Transverse colon (tissue), 4 donors: ENCODE measurements around the gene FTSJ3. TPM values are rescaled to one million over a fixed set of nuclear protein-coding genes. Genes with fewer than 3 reads are reported as not detected.
A peak's percentile ranks its signal among the peaks of the same experiment; 100 is the strongest.

Source experiments
- DNase-seq: peaks from one replicate; pipeline ENCODE4 v3.0.0-alpha.2; 2019
- H3K27ac ChIP-seq, 4 donors: fragments of 200-600 bp; sonication (generic); 2 replicates each; pipeline ENCODE4 v1.5.1; 2016 to 2018; ENCODE audit warnings: inconsistent platforms in 4 of 4
- H3K27me3 ChIP-seq: fragments of 200-600 bp; sonication (generic); 2 replicates; pipeline ENCODE4 v1.5.1; 2017; ENCODE audit warnings: inconsistent platforms
- H3K36me3 ChIP-seq, 4 donors: fragments of 200-600 bp; sonication (generic); 2 replicates each; pipeline ENCODE4 v1.5.1; 2017 to 2019; ENCODE audit warnings: inconsistent platforms in 4 of 4
- H3K4me1 ChIP-seq, 4 donors: fragments of 200-600 bp; sonication (generic); 2 replicates each; pipeline ENCODE4 v1.5.1; 2017 to 2020; ENCODE audit warnings: inconsistent platforms in 4 of 4
- H3K4me3 ChIP-seq, 4 donors: fragments of 200-600 bp; sonication (generic); 1 replicate in 1 of 4; 2 replicates in 3 of 4; pipeline versions ENCODE4 v1.5.1 to v1.6.1; 2017 to 2019; ENCODE audit warnings: inconsistent platforms in 4 of 4
- H3K9me3 ChIP-seq, 2 donors: fragments of 200-600 bp; sonication (generic); 2 replicates each; pipeline ENCODE4 v1.5.1; 2017 to 2019; ENCODE audit warnings: inconsistent platforms in 2 of 2
- CTCF ChIP-seq, 5 experiments: fragments of 200-600 bp in 3 of 5; fragments of 450-650 bp in 2 of 5; sonication (generic) in 3 of 5; IDR thresholded peaks; 1 replicate in 2 of 5; 2 replicates in 3 of 5; pipeline ENCODE4 v1.5.1; 2016 to 2017; ENCODE audit warnings: antibody characterized with exemption in 5 of 5, inconsistent platforms in 3 of 5, mild to moderate bottlenecking in 2 of 5, moderate library complexity in 1 of 5
- EP300 ChIP-seq: sonication (generic); formaldehyde crosslinking; IDR thresholded peaks from one replicate; pipeline ENCODE4 v1.6.1; 2017; ENCODE audit warnings: antibody characterized with exemption, low read depth
- POLR2A ChIP-seq: fragments of 450-650 bp; IDR thresholded peaks from one replicate; pipeline ENCODE4 v1.6.1; 2016; ENCODE audit warnings: antibody characterized with exemption, mild to moderate bottlenecking, moderate library complexity
- POLR2AphosphoS5 ChIP-seq, 3 donors: sonication (generic); formaldehyde crosslinking; IDR thresholded peaks; one replicate each; pipeline ENCODE4 v1.6.1; 2016; ENCODE audit warnings: antibody characterized with exemption in 3 of 3
- WGBS, 2 donors: methylation state at CpG; one replicate each; pipeline ENCODE4 v1.1.5; 2018; ENCODE audit warnings: low coverage in 1 of 2; 5-methylcytosine and 5-hydroxymethylcytosine counted together
- in situ Hi-C, 4 donors: fragments of 200-750 bp; cut with MboI; loops; one replicate each; pipeline versions ENCODE4 v1.15.0 to v1.15.1; 2017; ENCODE audit warnings: low sequenced_read_pairs in 3 of 4, low pct_ligation_motif_present in 1 of 4, low pct_unique_long_range_greater_than_20kb in 1 of 4
- intact Hi-C: fragments of 100-400 bp; cut with DNase I; formaldehyde crosslinking; loops from one replicate; pipeline ENCODE4 v1.15.1; 2023; ENCODE audit warnings: low total_unique reads
- total RNA-seq, 4 donors: library from RNA; depleted of rRNA; stranded (reverse); fragments of >200 nt; gene quantifications; one replicate each; pipeline ENCODE4 v1.1.0, GENCODE V29; 2016

FTSJ3 gene
- total RNA-seq, 4 donors from 2014 or later: 17.7 to 45.9 (median 34.6) TPM

DNA sequence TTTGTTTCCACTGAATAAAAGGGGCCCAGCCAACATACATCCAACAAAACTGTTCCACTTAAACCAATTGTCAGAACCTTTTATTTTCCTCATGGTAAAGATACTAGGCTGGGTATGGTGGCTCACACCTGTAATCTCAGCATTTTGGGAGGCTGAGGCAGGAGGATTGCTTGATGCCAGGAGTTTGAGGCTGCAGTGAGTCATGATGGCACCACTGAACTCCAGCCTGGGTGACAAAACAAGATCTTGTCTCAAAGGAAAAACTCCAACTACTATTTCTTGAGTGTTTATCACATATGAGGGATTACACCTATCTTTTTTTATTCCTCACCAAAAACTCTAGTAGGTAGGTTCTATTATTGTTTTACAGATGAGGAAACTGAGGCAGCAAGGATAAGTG, 4.9 kb downstream of the FTSJ3 start:
- Histone ChIP-seq H3K27ac (no peak overlapping the region), H3K36me3 (peaks cover 0 to 67% (median 32%) of the 10 kb centered on the region in 4 donors), H3K4me1 (peaks cover 6 to 10% (median 8%) of the 10 kb centered on the region in 4 donors), H3K4me3 (no peak overlapping the region), H3K9me3 (no peaks in the 10 kb centered on the region), H3K27me3 (no peaks in the 10 kb centered on the region)
- no peak for TF ChIP-seq EP300
- no peak for TF ChIP-seq POLR2AphosphoS5 (IDR thresholded peaks at IDR 0.05)
- no peak for TF ChIP-seq CTCF (IDR thresholded peaks at IDR 0.05)
- TF ChIP-seq POLR2A: no peak
- in situ Hi-C loops (no loop called here), intact Hi-C loops (no loop called here)
- DNase-seq: no peak

- TF ChIP-seq POLR2A: no peak
- TF ChIP-seq EP300: no peak
- TF ChIP-seq CTCF (IDR thresholded peaks at IDR 0.05): no peak
- TF ChIP-seq POLR2AphosphoS5 (IDR thresholded peaks at IDR 0.05): no peak
- Histone ChIP-seq H3K36me3 (peaks cover 0 to 73% (median 35%) of the 10 kb centered on the region in 4 donors), H3K27ac (no peak overlapping the region), H3K4me3 (no peak overlapping the region), H3K9me3 (no peaks in the 10 kb centered on the region), H3K4me1 (peaks cover 6 to 10% (median 8%) of the 10 kb centered on the region in 4 donors), H3K27me3 (no peaks in the 10 kb centered on the region)
- DNase-seq: no peak
- in situ Hi-C loops (no loop called here), intact Hi-C loops (no loop called here)
- WGBS, 2 donors: 74 to 100% methylated on average over 1 to 6 of the region's 6 CpGs
Measured at GRCh38 chr17:63821804-63822203, 5.7 kb downstream of the FTSJ3 start.

- intact Hi-C loops (no loop called here), in situ Hi-C loops (no loop called here)
- DNase-seq: no peak
- Histone ChIP-seq H3K27ac (no peak overlapping the region), H3K4me3 (no peak overlapping the region), H3K4me1 (peaks cover 3 to 6% (median 4%) of the 10 kb centered on the region in 4 donors), H3K27me3 (no peaks in the 10 kb centered on the region), H3K9me3 (no peaks in the 10 kb centered on the region), H3K36me3 (peaks cover 0 to 81% (median 39%) of the 10 kb centered on the region in 4 donors)
- WGBS, 2 donors: 89% methylated on average over 5 to 10 of the region's 10 CpGs
- TF ChIP-seq POLR2A (no peak), POLR2AphosphoS5 (IDR thresholded peaks at IDR 0.05) (no peak), CTCF (IDR thresholded peaks at IDR 0.05) (no peak), EP300 (no peak)
Measured at GRCh38 chr17:63820963-63821561, 6.4 kb downstream of the FTSJ3 start.

- Histone ChIP-seq H3K4me3 (no peak overlapping the region), H3K27ac (peak overlapping the region in 2 of 4 donors; percentile 11 to 14), H3K4me1 (no peaks in the 10 kb centered on the region), H3K9me3 (no peaks in the 10 kb centered on the region), H3K27me3 (no peaks in the 10 kb centered on the region), H3K36me3 (peaks cover 0 to 87% (median 43%) of the 10 kb centered on the region in 4 donors)
- intact Hi-C loops (no loop called here), in situ Hi-C loops (no loop called here)
- no peak for DNase-seq
- TF ChIP-seq POLR2AphosphoS5 (IDR thresholded peaks at IDR 0.05): no peak
- TF ChIP-seq EP300: no peak
- TF ChIP-seq CTCF (IDR thresholded peaks at IDR 0.05): no peak
- TF ChIP-seq POLR2A: no peak
- 71 to 72% methylated on average over 5 to 21 of the region's 21 CpGs for WGBS, 2 donors
Measured at GRCh38 chr17:63819585-63820537, 7.6 kb downstream of the FTSJ3 start.
